BLaER1 (cell line): Measurements from ENCODE around the gene DHX38.

ENCODE experiments used
- H3K27ac ChIP-seq: shearing (Covaris generic); formaldehyde crosslinking; 2 replicates; pipeline ENCODE4 v1.8.1; 2022
- H3K27me3 ChIP-seq: shearing (Covaris generic); formaldehyde crosslinking; 2 replicates; pipeline ENCODE4 v1.8.1; 2022
- H3K36me3 ChIP-seq: shearing (Covaris generic); formaldehyde crosslinking; 2 replicates; pipeline ENCODE4 v1.8.1; 2022
- H3K4me1 ChIP-seq: shearing (Covaris generic); formaldehyde crosslinking; 2 replicates; pipeline ENCODE4 v1.8.1; 2022
- H3K4me2 ChIP-seq: shearing (Covaris generic); formaldehyde crosslinking; 2 replicates; pipeline ENCODE4 v1.8.1; 2022
- H3K4me3 ChIP-seq: shearing (Covaris generic); formaldehyde crosslinking; 2 replicates; pipeline ENCODE4 v1.8.1; 2022
- H3K9ac ChIP-seq: shearing (Covaris generic); formaldehyde crosslinking; 2 replicates; pipeline ENCODE4 v1.8.1; 2022
- H3K9me3 ChIP-seq: shearing (Covaris generic); formaldehyde crosslinking; 2 replicates; pipeline ENCODE4 v1.8.1; 2022
- H4K20me1 ChIP-seq: shearing (Covaris generic); formaldehyde crosslinking; 2 replicates; pipeline ENCODE4 v1.8.1; 2022
- Cebpa-rat ChIP-seq: shearing (Covaris generic); IDR thresholded peaks from 2 replicates; pipeline ENCODE4 v1.8.1; 2022

The DHX38 gene

GRCh38 chr16:72083778-72084404 is 9.8 kb upstream of the DHX38 start:
- Histone ChIP-seq H3K27me3 (no peaks in the 10 kb centered on the region), H3K4me2 (no peak overlapping the region), H3K27ac (no peak overlapping the region), H3K9me3 (peaks cover 32% of the 10 kb centered on the region), H3K4me3 (no peak overlapping the region), H3K9ac (no peak overlapping the region), H3K36me3 (peaks cover 62% of the 10 kb centered on the region), H3K4me1 (no peaks in the 10 kb centered on the region), H4K20me1 (no peaks in the 10 kb centered on the region)
- TF ChIP-seq Cebpa-rat = no peak

GRCh38 chr16:72084445-72084844 is 9.2 kb upstream of the DHX38 start:
- no peak for TF ChIP-seq Cebpa-rat

GRCh38 chr16:72085002-72085401 is 8.6 kb upstream of the DHX38 start:
- Histone ChIP-seq H3K4me1 (no peaks in the 10 kb centered on the region), H3K27ac (no peak overlapping the region), H3K9me3 (peaks cover 25% of the 10 kb centered on the region), H3K36me3 (peaks cover 69% of the 10 kb centered on the region), H4K20me1 (peaks cover 8% of the 10 kb centered on the region), H3K4me3 (no peak overlapping the region), H3K27me3 (no peaks in the 10 kb centered on the region), H3K4me2 (no peak overlapping the region), H3K9ac (no peak overlapping the region)
- no peak for TF ChIP-seq Cebpa-rat

More at GRCh38 chr16:72084445-72084844, 9.2 kb upstream of the DHX38 start:
- Histone ChIP-seq H3K27ac (no peak overlapping the region), H3K9ac (no peak overlapping the region), H4K20me1 (peaks cover 3% of the 10 kb centered on the region; the same call in 1 of the 2 replicates), H3K27me3 (no peaks in the 10 kb centered on the region), H3K4me2 (no peak overlapping the region), H3K36me3 (peaks cover 63% of the 10 kb centered on the region), H3K9me3 (peaks cover 30% of the 10 kb centered on the region), H3K4me3 (no peak overlapping the region), H3K4me1 (no peaks in the 10 kb centered on the region)

- Histone ChIP-seq H3K9ac (no peak overlapping the region), H3K4me2 (peak overlapping the region; percentile 95; the same call in 1 of the 2 replicates), H3K4me3 (no peak overlapping the region), H3K27ac (no peak overlapping the region), H3K36me3 (peaks cover 58% of the 10 kb centered on the region), H4K20me1 (peaks cover 57% of the 10 kb centered on the region), H3K9me3 (no peaks in the 10 kb centered on the region), H3K4me1 (peaks cover 40% of the 10 kb centered on the region), H3K27me3 (no peaks in the 10 kb centered on the region)
- no peak for TF ChIP-seq Cebpa-rat
Measured at GRCh38 chr16:72091217-72091616, 2.4 kb upstream of the DHX38 start.

- Histone ChIP-seq H3K4me1 (peaks cover 40% of the 10 kb centered on the region), H3K36me3 (peaks cover 58% of the 10 kb centered on the region), H3K9ac (peak overlapping the region; percentile 90), H4K20me1 (peaks cover 72% of the 10 kb centered on the region), H3K4me3 (peak overlapping the region; percentile 96), H3K4me2 (peak overlapping the region; percentile 95), H3K27ac (peak overlapping the region; percentile 77), H3K9me3 (no peaks in the 10 kb centered on the region), H3K27me3 (no peaks in the 10 kb centered on the region)
- no peak for TF ChIP-seq Cebpa-rat
Measured at GRCh38 chr16:72092832-72093447, 707 bp upstream of the DHX38 start.

GRCh38 chr16:72094266-72094610 is 591 bp downstream of the DHX38 start:
- peaks cover 40% of the 10 kb centered on the region for H3K4me1 ChIP-seq
- peak overlapping the region; percentile 90 for H3K9ac ChIP-seq
- no peak for TF ChIP-seq Cebpa-rat
- no peaks in the 10 kb centered on the region for H3K9me3 ChIP-seq
- peaks cover 58% of the 10 kb centered on the region for H3K36me3 ChIP-seq
- H3K4me2 ChIP-seq = peak overlapping the region; percentile 97
- H4K20me1 ChIP-seq = peaks cover 82% of the 10 kb centered on the region
- peak overlapping the region; percentile 96 for H3K4me3 ChIP-seq
- H3K27ac ChIP-seq = peak overlapping the region; percentile 88
- H3K27me3 ChIP-seq = no peaks in the 10 kb centered on the region

GRCh38 chr16:72098936-72099335 is 5.3 kb downstream of the DHX38 start:
- H3K27ac ChIP-seq = no peak overlapping the region
- no peak overlapping the region for H3K9ac ChIP-seq

GRCh38 chr16:72099377-72099818 is 5.8 kb downstream of the DHX38 start:
- no peak overlapping the region for H3K9ac ChIP-seq
- no peak for TF ChIP-seq Cebpa-rat
- H3K4me1 ChIP-seq = peaks cover 25% of the 10 kb centered on the region
- H3K27ac ChIP-seq = no peak overlapping the region
- peaks cover 59% of the 10 kb centered on the region for H4K20me1 ChIP-seq
- H3K4me2 ChIP-seq = no peak overlapping the region
- no peaks in the 10 kb centered on the region for H3K27me3 ChIP-seq
- no peaks in the 10 kb centered on the region for H3K9me3 ChIP-seq
- H3K4me3 ChIP-seq = no peak overlapping the region
- peaks cover 87% of the 10 kb centered on the region for H3K36me3 ChIP-seq

More at GRCh38 chr16:72098936-72099335, 5.3 kb downstream of the DHX38 start:
- Histone ChIP-seq H3K36me3 (peaks cover 83% of the 10 kb centered on the region), H3K27me3 (no peaks in the 10 kb centered on the region), H3K4me2 (no peak overlapping the region), H3K4me1 (peaks cover 27% of the 10 kb centered on the region), H3K4me3 (no peak overlapping the region), H4K20me1 (peaks cover 63% of the 10 kb centered on the region), H3K9me3 (no peaks in the 10 kb centered on the region)
- TF ChIP-seq Cebpa-rat = no peak

GRCh38 chr16:72101195-72101594 is 7.5 kb downstream of the DHX38 start:
- H3K9ac ChIP-seq = 0 out of 2 replicates have a peak overlapping the region, but pooled peaks have one; percentile 8
- TF ChIP-seq Cebpa-rat = no peak
- H3K27ac ChIP-seq = no peak overlapping the region
- H3K9me3 ChIP-seq = no peaks in the 10 kb centered on the region
- H3K27me3 ChIP-seq = no peaks in the 10 kb centered on the region
- H4K20me1 ChIP-seq = peaks cover 41% of the 10 kb centered on the region
- H3K4me3 ChIP-seq = no peak overlapping the region
- no peak overlapping the region for H3K4me2 ChIP-seq
- H3K4me1 ChIP-seq = peaks cover 10% of the 10 kb centered on the region; the same call in 1 of the 2 replicates
- H3K36me3 ChIP-seq = peaks cover 100% of the 10 kb centered on the region

- Histone ChIP-seq H3K27ac (no peak overlapping the region), H3K4me2 (no peak overlapping the region), H3K36me3 (peaks cover 100% of the 10 kb centered on the region), H3K9me3 (no peaks in the 10 kb centered on the region), H3K4me3 (no peak overlapping the region), H3K27me3 (no peaks in the 10 kb centered on the region), H3K4me1 (peaks cover 10% of the 10 kb centered on the region; the same call in 1 of the 2 replicates), H4K20me1 (0 out of 2 replicates have a peak, but pooled peaks cover 20% of the 10 kb centered on the region), H3K9ac (no peak overlapping the region)
- TF ChIP-seq Cebpa-rat = no peak
Measured at GRCh38 chr16:72104905-72105304, 11.3 kb downstream of the DHX38 start.
